Osteoblast (primary cell): ENCODE data around the gene CLK1. TPM values are rescaled to one million over a fixed set of nuclear protein-coding genes. Genes with fewer than 3 reads are reported as not detected.

ENCODE experiments used
- DNase-seq: peaks from one replicate; pipeline ENCODE4 v3.0.0; 2011; ENCODE audit warnings: low spot score, mixed read lengths; ENCODE audit not compliant: insufficient read length; ENCODE audit errors: missing footprints
- H2AFZ ChIP-seq: 2 replicates; pipeline ENCODE4 v1.6.0; 2011; ENCODE audit warnings: mild to moderate bottlenecking, low read length
- H3K27ac ChIP-seq: 2 replicates; pipeline ENCODE4 v1.5.1; 2011; ENCODE audit warnings: mild to moderate bottlenecking, low read depth, low read length, moderate library complexity
- H3K27me3 ChIP-seq: 2 replicates; pipeline ENCODE4 v1.6.0; 2012; ENCODE audit warnings: mild to moderate bottlenecking, control low read depth, inconsistent platforms, low read length, moderate library complexity; ENCODE audit not compliant: insufficient read depth
- H3K36me3 ChIP-seq: 2 replicates; pipeline ENCODE4 v1.5.1; 2011; ENCODE audit warnings: mild to moderate bottlenecking, low read length, control low read depth, moderate library complexity; ENCODE audit not compliant: insufficient read depth
- H3K4me1 ChIP-seq: 2 replicates; pipeline ENCODE4 v1.5.1; 2011; ENCODE audit warnings: mild to moderate bottlenecking, low read length, control low read depth, moderate library complexity; ENCODE audit not compliant: insufficient read depth
- H3K4me2 ChIP-seq: 2 replicates; pipeline ENCODE4 v1.6.0; 2011; ENCODE audit warnings: mild to moderate bottlenecking, low read length; ENCODE audit not compliant: insufficient read depth
- H3K4me3 ChIP-seq: fragments of 200-600 bp; sonication (generic); 3 replicates; pipeline ENCODE4 v1.5.1; 2012; ENCODE audit warnings: mild to moderate bottlenecking, low read length, inconsistent platforms; ENCODE audit not compliant: insufficient read depth
- H3K79me2 ChIP-seq: 2 replicates; pipeline ENCODE4 v1.6.0; 2012; ENCODE audit warnings: mild to moderate bottlenecking, low read length, control low read depth, inconsistent platforms; ENCODE audit not compliant: insufficient read depth
- H3K9me3 ChIP-seq: 2 replicates; pipeline ENCODE4 v1.5.1; 2011; ENCODE audit warnings: low read depth, low read length, control low read depth
- H4K20me1 ChIP-seq: 2 replicates; pipeline ENCODE4 v1.6.0; 2012; ENCODE audit warnings: mild to moderate bottlenecking, low read length, control low read depth; ENCODE audit not compliant: insufficient read depth
- CTCF ChIP-seq: IDR thresholded peaks from 2 replicates; pipeline ENCODE4 v1.5.1; 2011; ENCODE audit warnings: mild to moderate bottlenecking, low read depth, low read length, moderate library complexity; ENCODE audit errors: extremely low read depth
- total RNA-seq: library from RNA; depleted of rRNA; stranded (reverse); fragments of >200 nt; gene quantifications from 2 replicates; pipeline ENCODE4 v1.2.3, GENCODE V29; 2012

The CLK1 gene
- total RNA-seq, 1 donor = 73.5 TPM

GRCh38 chr2:200860092-200860795 lies 4.2 kb downstream of the CLK1 start:
- Histone ChIP-seq H3K79me2 (peaks cover 84% of the 10 kb centered on the region), H4K20me1 (peaks cover 78% of the 10 kb centered on the region), H3K27ac (peak overlapping the region; percentile 99), H3K9me3 (no peaks in the 10 kb centered on the region), H3K4me2 (peak overlapping the region; percentile 91), H3K27me3 (no peaks in the 10 kb centered on the region), H3K36me3 (peaks cover 61% of the 10 kb centered on the region), H3K4me1 (peaks cover 25% of the 10 kb centered on the region), H3K4me3 (peak overlapping the region; percentile 99), H2AFZ (no peak overlapping the region)
- DNase-seq = peak; percentile 82
- no peak for TF ChIP-seq CTCF

DNA sequence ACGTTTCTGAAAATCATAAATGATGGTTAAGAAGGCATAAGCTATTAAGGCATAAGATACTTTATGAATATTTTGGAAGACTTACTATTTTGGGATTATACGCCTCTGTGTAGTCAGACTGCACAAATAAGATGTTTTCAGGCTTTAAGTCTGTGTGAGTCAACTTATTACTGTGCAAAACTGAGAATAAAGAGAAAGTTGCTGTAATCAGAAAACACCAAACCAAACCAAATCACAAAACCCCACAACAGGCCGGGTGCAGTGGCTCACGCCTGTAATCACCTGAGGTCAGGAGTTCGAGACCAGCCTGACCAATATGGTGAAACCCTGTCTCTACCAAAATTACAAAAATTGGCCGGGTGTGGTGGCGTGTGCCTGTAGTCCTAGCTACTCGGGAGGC lies 7.7 kb downstream of the CLK1 start:
- H3K9me3 ChIP-seq = no peaks in the 10 kb centered on the region
- H2AFZ ChIP-seq = no peak overlapping the region
- no peak overlapping the region for H3K4me2 ChIP-seq
- H3K27me3 ChIP-seq = no peaks in the 10 kb centered on the region
- DNase-seq = no peak
- no peak overlapping the region for H3K27ac ChIP-seq
- peaks cover 59% of the 10 kb centered on the region for H3K79me2 ChIP-seq
- no peak overlapping the region for H3K4me3 ChIP-seq
- H3K36me3 ChIP-seq = peaks cover 95% of the 10 kb centered on the region
- TF ChIP-seq CTCF = no peak
- peaks cover 19% of the 10 kb centered on the region for H3K4me1 ChIP-seq
- H4K20me1 ChIP-seq = peaks cover 78% of the 10 kb centered on the region

GRCh38 chr2:200852605-200853004 lies 11.9 kb downstream of the CLK1 start:
- DNase-seq = no peak
- no peaks in the 10 kb centered on the region for H3K4me1 ChIP-seq
- H3K9me3 ChIP-seq = no peaks in the 10 kb centered on the region
- peaks cover 42% of the 10 kb centered on the region for H4K20me1 ChIP-seq
- H3K4me3 ChIP-seq = no peak overlapping the region
- no peak for TF ChIP-seq CTCF
- peaks cover 67% of the 10 kb centered on the region for H3K36me3 ChIP-seq
- H3K4me2 ChIP-seq = no peak overlapping the region
- no peak overlapping the region for H2AFZ ChIP-seq
- no peaks in the 10 kb centered on the region for H3K27me3 ChIP-seq
- H3K79me2 ChIP-seq = peaks cover 17% of the 10 kb centered on the region
- no peak overlapping the region for H3K27ac ChIP-seq

DNA sequence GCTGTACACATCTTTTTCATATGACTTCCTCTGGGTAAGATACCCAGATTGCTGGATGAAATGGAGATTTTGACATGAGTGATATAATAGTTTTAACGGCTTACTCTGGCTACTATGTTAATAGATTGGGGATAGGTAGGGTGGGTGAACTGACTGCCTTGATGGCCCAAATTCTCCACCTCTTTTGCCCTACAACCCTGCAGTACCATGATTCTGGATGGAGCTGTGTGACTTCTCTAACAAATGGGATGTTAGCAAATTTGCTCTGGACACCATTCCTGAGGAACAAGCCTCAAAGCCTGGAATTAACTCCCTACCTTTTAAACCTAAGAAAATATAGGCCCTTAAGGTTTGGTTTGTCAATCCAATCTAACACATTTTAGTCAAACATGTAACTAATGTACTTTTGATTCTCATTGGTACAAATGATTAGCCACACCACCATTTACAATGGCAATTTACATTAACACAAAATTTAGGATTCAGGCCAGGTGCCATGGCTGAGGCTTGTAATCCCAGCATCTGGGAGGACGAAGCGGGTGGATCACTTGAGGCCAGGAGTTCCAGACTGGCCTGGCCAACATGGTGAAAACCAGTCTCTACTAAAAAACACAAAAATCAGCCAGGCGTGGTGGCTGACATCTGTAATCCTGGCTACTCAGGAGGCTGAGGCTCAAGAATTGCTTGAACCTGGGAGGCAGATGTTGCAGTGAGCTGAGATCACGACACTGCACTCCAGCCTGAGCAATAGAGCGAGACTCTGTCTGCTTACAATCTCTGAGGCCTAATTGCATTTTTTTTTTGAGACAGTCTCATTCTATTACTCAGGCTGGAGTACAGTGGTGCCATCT lies 12.8 kb downstream of the CLK1 start:
- no peak overlapping the region for H2AFZ ChIP-seq
- no peak overlapping the region for H3K4me3 ChIP-seq
- DNase-seq = no peak
- TF ChIP-seq CTCF = no peak
- H4K20me1 ChIP-seq = peaks cover 35% of the 10 kb centered on the region
- H3K36me3 ChIP-seq = peaks cover 57% of the 10 kb centered on the region
- peaks cover 7% of the 10 kb centered on the region for H3K79me2 ChIP-seq
- H3K4me2 ChIP-seq = no peak overlapping the region
- no peaks in the 10 kb centered on the region for H3K27me3 ChIP-seq
- no peaks in the 10 kb centered on the region for H3K9me3 ChIP-seq
- H3K27ac ChIP-seq = no peak overlapping the region
- H3K4me1 ChIP-seq = no peaks in the 10 kb centered on the region
